Measurements from ENCODE around the gene NECTIN3.
A peak's percentile ranks its signal among the peaks of the same experiment; 100 is the strongest.

NECTIN3 gene

DNA sequence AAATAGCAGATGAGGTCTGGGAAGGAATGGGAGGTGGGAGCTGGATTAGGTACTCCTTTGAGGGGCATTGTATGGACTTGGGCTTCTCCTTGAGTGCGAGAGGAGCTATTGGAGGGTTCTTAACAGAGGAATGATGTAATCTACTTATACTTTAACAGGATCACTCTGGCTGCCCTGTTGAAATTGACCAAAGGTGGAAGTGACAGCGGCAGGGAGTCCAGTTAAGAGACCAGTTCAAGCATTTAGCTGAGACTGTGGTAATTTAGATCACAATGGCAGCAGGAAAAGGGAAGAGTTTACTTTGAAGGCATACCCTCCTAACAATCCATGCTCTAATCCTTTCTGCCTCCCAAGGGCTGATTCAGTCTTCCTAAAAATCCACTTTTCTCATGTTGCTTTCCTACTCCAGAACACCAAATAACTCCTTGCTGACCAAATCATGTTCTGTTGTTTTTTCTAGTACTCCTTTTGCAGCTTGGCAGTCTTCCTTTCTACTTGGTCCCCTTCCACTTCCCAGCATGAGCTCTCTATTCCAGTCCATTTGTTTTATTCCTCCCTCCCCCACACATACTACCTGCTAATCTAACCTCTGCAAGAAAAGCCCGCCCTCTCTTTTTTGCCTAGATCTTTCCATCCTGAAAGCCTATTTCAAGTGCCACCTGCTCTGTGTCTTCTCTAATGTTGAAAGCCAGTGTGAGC is 139.4 kb downstream of the NECTIN3 start:
- H3K36me3 ChIP-seq (replicated peaks): no peaks in the 10 kb centered on the region
- TF ChIP-seq, protein P1, sequence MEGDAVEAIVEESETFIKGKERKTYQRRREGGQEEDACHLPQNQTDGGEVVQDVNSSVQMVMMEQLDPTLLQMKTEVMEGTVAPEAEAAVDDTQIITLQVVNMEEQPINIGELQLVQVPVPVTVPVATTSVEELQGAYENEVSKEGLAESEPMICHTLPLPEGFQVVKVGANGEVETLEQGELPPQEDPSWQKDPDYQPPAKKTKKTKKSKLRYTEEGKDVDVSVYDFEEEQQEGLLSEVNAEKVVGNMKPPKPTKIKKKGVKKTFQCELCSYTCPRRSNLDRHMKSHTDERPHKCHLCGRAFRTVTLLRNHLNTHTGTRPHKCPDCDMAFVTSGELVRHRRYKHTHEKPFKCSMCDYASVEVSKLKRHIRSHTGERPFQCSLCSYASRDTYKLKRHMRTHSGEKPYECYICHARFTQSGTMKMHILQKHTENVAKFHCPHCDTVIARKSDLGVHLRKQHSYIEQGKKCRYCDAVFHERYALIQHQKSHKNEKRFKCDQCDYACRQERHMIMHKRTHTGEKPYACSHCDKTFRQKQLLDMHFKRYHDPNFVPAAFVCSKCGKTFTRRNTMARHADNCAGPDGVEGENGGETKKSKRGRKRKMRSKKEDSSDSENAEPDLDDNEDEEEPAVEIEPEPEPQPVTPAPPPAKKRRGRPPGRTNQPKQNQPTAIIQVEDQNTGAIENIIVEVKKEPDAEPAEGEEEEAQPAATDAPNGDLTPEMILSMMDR (IDR thresholded peaks at IDR 0.05; ENCODE audit: low read depth, low read length, missing control alignments): no peak
- H3K27ac ChIP-seq: no peak overlapping the region
- H3K27me3 ChIP-seq (replicated peaks): no peaks in the 10 kb centered on the region
- H3K4me3 ChIP-seq (ENCODE audit: low read depth, low read length): no peak overlapping the region
- no peak for DNase-seq
- in situ Hi-C loops (cut with HindIII; ENCODE audit: low pct_ligation_motif_present, low sequenced_read_pairs): no loop called here

DNA sequence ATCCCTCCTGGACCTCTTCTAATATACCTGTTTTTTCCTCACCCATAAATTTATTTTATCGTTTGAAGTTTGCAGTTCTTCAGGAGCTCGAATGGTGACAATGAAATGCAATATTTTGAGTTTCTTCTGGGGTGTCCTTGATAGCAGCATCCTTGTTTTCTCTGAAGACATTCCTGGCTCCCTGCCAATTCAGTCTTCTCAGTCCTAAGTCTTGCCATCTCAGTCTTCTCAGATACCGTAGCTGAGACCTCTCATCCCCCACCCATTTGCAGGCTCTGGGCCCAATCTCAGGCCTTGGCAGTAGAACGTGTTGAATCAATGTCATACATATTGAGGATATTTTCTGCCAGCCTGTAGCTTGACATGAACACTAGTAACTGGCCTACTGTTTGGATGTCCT is 140.9 kb downstream of the NECTIN3 start:
- H3K27me3 ChIP-seq (replicated peaks): no peaks in the 10 kb centered on the region
- no peak overlapping the region for H3K4me3 ChIP-seq (ENCODE audit: low read depth, low read length)
- in situ Hi-C loops (cut with HindIII; ENCODE audit: low pct_ligation_motif_present, low sequenced_read_pairs): no loop called here

DNA sequence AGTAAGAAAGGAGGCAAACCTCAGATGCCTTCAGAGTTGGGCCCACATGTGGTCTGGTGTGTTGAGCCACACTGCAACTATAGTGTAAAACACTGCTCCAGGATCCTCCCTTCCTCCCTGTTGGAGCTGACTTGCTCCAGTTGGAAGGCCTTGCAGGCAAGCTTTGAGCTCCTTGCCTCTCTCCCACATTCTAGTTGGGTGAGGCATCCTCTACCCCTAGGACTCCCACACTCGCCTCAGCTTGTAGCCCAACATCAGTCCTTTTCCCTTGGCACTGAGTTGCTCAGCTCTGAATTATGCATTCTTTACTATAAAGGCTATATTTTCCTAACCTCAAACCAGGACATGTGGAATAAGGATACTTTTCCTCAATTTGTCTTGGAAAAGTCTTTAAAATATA is 143.9 kb downstream of the NECTIN3 start:
- no peaks in the 10 kb centered on the region for H3K36me3 ChIP-seq (replicated peaks)
- H3K4me3 ChIP-seq (ENCODE audit: low read depth, low read length): no peak overlapping the region
- DNase-seq: no peak
- H3K27me3 ChIP-seq (replicated peaks): no peaks in the 10 kb centered on the region
- in situ Hi-C loops (cut with HindIII; ENCODE audit: low pct_ligation_motif_present, low sequenced_read_pairs): no loop called here
- H3K27ac ChIP-seq: no peak overlapping the region
- TF ChIP-seq, protein P1 (IDR thresholded peaks at IDR 0.05; ENCODE audit: low read depth, low read length, missing control alignments): no peak

More for the DNA sequence above, 140.9 kb downstream of the NECTIN3 start:
- H3K27ac ChIP-seq: no peak overlapping the region
- no peak for DNase-seq
- TF ChIP-seq, protein P1 (IDR thresholded peaks at IDR 0.05; ENCODE audit: low read depth, low read length, missing control alignments): no peak
- no peaks in the 10 kb centered on the region for H3K36me3 ChIP-seq (replicated peaks)

DNA sequence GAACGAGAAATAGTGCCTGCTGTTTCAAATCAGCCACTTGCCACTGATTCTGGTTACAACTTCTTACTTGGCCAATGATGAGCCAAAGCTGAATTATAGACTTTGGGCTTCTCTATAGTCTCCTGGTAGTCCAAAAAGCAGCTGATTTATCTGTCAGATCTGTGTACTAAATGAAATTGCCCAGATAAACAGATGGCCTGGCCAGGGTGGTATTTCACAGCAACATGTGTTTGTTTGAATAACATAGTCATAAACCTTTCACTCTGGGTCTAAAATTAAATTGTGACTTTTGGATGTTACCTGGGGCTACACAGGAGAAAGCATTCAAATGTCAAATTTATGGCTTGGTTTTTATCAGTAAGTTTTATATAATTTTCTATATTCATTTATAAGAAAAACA is 147.0 kb downstream of the NECTIN3 start:
- no peak overlapping the region for H3K4me3 ChIP-seq (ENCODE audit: low read depth, low read length)
- no peaks in the 10 kb centered on the region for H3K36me3 ChIP-seq (replicated peaks)
- H3K27ac ChIP-seq: no peak overlapping the region
- in situ Hi-C loops (cut with HindIII; ENCODE audit: low pct_ligation_motif_present, low sequenced_read_pairs): no loop called here
- no peaks in the 10 kb centered on the region for H3K27me3 ChIP-seq (replicated peaks)
- DNase-seq: no peak
- TF ChIP-seq, protein P1 (IDR thresholded peaks at IDR 0.05; ENCODE audit: low read depth, low read length, missing control alignments): no peak

DNA sequence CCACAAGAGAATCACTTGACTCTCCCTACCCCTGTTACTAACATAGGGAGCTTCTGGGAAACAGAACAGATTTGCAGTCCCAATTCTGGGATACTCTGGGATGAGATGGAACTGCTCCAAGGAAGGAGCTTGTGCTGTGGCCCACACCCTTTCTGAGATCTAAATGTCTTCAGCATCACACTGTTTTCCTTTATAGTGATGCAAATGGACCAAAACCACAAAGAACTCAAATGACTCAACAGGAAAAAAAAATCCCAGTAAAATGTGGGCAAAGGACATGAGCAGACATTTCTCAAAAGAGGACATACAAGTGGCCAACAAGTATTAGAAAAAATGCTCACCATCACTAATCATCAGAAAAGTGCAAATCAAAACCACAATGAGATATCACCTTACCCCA is 155.6 kb downstream of the NECTIN3 start:
- peak; percentile 56 for DNase-seq
- TF ChIP-seq, protein P1 (IDR thresholded peaks at IDR 0.05; ENCODE audit: low read depth, low read length, missing control alignments): no peak
- in situ Hi-C loops (cut with HindIII; ENCODE audit: low pct_ligation_motif_present, low sequenced_read_pairs): no loop called here

DNA sequence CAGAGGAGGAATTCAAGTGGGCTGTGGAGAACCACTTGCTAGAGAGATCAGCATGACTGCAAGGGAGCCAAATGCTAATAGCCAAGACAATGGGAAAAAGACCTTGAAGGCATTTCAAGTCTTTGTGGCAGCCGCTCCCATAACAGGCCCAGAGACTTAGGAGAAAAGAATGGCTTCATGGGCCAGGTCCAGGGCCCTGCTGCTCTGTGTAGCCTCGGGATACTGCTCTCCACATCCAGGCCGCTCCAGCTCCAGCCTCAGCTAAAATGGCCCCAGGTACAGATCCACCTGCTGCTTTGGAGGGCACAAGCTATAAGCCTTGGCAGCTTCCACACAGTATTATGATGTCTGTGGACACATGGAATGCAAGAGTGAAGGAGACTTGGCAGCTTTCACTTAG is 157.7 kb downstream of the NECTIN3 start:
- in situ Hi-C loops (cut with HindIII; ENCODE audit: low pct_ligation_motif_present, low sequenced_read_pairs): no loop called here
- DNase-seq: no peak
- Histone ChIP-seq H3K27ac (no peak overlapping the region), H3K36me3 (replicated peaks) (no peaks in the 10 kb centered on the region), H3K27me3 (replicated peaks) (no peaks in the 10 kb centered on the region), H3K4me3 (ENCODE audit: low read depth, low read length) (no peak overlapping the region)
- TF ChIP-seq, protein P1 (IDR thresholded peaks at IDR 0.05; ENCODE audit: low read depth, low read length, missing control alignments): no peak

More for the DNA sequence above, 155.6 kb downstream of the NECTIN3 start:
- no peaks in the 10 kb centered on the region for H3K36me3 ChIP-seq (replicated peaks)
- no peaks in the 10 kb centered on the region for H3K27me3 ChIP-seq (replicated peaks)
- no peak overlapping the region for H3K4me3 ChIP-seq (ENCODE audit: low read depth, low read length)
- no peak overlapping the region for H3K27ac ChIP-seq

Data from brain microvascular endothelial cell (primary cell).